ENCODE measurements around the gene SCD5.

DNA sequence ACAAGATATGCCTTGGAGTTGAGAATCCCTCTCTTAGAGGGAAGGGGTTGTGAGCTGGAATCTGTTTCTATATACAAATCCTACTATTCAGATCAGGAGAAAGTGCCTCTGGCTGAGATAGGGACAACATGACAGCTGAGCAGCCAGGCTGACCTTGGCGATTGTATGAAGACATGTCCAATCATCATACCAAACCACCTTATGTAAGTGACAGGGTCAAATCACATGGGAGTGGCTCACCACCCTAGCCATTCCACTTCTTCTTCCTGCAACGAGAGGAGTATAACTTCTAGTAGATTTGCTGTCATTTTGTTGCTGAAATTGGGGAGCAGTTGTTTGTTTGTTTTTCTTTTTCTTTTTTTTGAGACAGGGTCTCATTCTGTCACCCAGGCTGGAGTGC lies 188.6 kb downstream of the SCD5 start:
- TF ChIP-seq, protein P1, sequence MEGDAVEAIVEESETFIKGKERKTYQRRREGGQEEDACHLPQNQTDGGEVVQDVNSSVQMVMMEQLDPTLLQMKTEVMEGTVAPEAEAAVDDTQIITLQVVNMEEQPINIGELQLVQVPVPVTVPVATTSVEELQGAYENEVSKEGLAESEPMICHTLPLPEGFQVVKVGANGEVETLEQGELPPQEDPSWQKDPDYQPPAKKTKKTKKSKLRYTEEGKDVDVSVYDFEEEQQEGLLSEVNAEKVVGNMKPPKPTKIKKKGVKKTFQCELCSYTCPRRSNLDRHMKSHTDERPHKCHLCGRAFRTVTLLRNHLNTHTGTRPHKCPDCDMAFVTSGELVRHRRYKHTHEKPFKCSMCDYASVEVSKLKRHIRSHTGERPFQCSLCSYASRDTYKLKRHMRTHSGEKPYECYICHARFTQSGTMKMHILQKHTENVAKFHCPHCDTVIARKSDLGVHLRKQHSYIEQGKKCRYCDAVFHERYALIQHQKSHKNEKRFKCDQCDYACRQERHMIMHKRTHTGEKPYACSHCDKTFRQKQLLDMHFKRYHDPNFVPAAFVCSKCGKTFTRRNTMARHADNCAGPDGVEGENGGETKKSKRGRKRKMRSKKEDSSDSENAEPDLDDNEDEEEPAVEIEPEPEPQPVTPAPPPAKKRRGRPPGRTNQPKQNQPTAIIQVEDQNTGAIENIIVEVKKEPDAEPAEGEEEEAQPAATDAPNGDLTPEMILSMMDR (IDR thresholded peaks at IDR 0.05; ENCODE audit: extremely low read depth in 1 of 2, insufficient read depth in 1 of 2, low read depth in 1 of 2, low read length in 2 of 2), result no peak
- TF ChIP-seq EZH2 (IDR thresholded peaks at IDR 0.05; ENCODE audit: borderline replicate concordance, low read depth, low read length, severe bottlenecking) (no peak), POLR2A (IDR thresholded peaks at IDR 0.05; ENCODE audit: low read depth, low read length) (no peak), POLR2AphosphoS5 (IDR thresholded peaks at IDR 0.05; ENCODE audit: insufficient read depth, low read depth, low read length) (no peak)

Measured in endothelial cell of umbilical vein (primary cell).